NCI-H82 (cell line): ENCODE results near the gene SRF.

Experiments used
- DNase-seq: peaks from one replicate; lab custom pipeline; 2025; lab: John Stamatoyannopoulos, UW

SRF gene

DNA sequence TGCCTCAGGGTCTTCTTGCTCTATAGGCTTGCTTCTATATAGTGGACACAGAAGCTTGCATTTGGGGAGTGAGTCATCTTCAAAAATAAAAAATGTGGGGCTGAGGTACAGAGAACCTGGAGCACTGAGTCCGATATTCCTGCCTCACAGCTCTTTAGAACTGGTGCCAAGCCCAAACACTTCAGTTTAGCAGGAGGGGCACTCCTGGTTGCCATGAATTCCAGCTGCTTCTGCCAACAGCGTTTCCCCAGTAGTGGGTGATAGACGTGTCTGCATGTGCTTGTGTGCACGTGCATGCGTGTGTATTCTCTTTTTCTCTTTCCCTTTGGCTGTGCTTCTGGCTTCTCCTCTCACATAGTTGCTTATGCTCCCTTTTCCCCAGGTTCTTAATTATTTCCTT, 46.3 kb downstream of the SRF start:
- no peak for DNase-seq

DNA sequence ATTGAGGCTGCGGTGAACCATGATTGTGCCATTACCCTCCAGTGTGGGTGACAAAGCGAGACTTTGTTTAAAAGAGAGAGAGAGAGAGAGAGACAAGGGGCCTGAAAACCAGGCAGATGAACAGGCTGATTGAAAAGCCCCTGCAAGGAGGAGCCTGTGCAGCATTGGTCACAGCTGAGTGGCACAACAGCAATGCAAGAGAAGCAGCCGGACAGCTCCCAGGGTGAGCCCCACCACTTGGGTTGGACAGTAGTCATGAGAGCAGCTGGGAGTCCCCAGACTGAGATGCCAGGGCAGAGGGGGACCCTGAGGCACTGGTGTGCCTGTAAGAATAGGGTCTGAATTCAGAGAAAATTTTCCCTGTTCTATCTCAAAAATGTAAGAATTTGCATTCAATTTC, 48.0 kb downstream of the SRF start:
- no peak for DNase-seq

DNA sequence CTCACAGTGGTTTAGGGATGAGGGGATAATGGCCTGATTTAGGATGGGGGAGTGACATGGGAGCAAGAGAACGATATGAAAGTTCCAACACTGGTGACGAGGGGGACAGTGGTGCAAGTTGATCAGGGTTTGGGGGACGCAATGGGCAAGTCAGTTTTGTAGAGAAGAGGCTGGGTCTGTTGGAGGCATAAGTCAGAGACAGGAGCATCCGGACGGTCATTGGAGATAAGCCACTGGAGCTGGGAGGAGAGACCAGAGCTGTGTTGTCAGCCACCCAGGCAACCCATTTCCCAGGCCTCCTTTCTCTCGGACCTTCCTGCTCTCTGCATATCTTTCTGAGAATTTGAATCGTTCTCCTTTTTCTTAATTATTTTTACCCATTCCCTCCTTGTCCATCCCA, 48.7 kb downstream of the SRF start:
- DNase-seq: no peak

DNA sequence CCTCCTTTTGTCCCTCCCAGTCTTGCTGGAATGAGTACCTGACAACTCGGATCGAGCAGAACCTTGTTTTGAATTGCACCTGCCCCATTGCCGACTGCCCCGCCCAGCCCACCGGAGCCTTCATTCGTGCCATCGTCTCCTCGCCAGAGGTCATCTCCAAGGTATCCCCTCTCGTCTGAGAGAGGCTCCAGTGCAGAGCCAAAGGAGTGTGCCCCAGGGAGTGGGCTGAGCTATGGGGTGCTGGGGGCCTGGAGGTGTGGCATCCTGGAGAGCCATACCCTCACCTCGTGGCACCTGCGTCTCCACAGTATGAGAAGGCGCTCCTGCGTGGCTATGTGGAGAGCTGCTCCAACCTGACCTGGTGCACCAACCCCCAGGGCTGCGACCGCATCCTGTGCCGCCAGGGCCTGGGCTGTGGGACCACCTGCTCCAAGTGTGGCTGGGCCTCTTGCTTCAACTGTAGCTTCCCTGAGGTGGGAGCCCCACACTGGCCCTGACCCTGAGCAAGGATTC, 49.4 kb downstream of the SRF start:
- no peak for DNase-seq

DNA sequence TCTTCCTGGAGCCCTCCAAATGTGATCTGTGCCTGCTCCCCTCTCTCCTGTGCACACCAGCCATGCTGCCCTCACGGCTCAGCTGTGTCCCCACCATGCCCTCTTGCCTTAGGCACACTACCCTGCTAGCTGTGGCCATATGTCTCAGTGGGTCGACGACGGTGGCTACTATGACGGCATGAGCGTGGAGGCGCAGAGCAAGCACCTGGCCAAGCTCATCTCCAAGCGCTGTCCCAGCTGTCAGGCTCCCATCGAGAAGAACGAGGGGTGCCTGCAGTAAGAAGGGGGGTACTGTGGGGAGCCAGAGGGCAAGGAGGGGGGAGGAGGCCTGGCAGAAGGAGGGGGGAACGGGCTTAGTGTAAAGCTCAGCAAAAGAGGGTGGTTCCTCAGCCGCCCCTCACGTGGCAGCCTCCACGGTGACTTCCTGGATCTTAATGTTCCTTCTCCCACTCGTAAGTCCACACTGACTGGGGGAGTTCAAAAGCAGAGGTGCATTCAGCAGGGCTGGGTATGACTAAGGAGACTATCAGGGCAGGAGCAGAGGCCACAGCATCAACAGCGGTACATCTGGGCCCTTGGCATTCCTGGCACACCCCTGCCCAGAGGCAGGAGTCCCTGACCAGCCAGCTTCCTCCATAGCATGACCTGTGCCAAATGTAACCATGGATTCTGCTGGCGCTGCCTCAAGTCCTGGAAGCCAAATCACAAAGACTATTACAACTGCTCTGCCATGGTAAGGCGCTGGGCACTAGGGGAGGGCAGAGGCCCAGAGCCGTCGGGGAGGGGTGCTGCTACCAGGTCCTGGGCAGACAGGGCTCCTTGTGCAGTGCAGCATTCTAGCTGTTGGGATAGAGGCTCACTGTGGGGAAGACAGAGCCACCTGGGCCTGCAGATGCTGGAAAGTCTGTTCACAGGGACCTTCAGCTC, 50.2 kb downstream of the SRF start:
- DNase-seq: no peak

DNA sequence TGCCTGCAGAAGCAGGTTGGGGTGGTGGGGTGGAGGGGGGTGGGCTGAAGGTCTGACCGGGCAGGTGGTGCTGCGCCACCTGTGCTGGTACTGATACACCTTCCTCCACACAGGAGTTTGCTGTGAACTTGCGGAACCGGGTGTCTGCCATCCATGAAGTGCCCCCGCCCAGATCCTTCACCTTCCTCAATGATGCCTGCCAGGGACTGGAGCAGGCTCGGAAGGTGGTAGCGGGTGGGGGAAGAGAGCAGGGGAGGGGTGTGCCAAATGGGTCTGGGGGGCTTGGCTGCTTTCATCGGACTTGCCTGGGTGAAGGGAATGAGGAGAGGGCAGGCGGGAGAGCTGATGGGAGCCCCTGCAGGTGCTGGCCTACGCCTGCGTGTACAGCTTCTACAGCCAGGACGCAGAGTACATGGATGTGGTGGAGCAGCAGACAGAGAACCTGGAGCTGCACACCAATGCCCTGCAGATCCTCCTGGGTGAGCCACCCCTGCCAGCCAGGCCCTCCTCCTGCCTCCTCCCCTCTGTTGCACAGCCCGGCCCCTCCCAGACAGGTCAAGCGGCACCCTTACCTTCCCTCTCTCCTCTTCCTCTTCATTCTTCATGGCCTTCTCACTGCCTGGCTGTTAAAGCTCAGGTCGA, 51.5 kb downstream of the SRF start:
- DNase-seq: no peak

DNA sequence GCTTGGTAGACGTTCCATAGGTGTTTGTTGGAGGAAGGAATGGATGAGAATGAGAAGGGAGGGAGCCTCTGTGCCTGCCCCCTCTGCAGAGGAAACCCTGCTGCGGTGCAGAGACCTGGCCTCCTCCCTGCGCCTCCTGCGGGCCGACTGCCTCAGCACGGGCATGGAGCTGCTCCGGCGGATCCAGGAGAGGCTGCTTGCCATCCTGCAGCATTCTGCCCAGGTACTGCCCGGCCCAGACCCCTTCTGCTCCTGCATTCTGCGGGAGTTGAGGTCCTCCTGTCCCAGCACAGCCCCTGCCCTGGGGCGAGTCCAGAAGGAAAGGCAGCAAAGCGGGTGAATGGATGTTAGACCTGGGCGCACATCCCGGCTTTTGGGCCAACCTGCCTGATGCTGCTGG, 52.1 kb downstream of the SRF start:
- DNase-seq: no peak

DNA sequence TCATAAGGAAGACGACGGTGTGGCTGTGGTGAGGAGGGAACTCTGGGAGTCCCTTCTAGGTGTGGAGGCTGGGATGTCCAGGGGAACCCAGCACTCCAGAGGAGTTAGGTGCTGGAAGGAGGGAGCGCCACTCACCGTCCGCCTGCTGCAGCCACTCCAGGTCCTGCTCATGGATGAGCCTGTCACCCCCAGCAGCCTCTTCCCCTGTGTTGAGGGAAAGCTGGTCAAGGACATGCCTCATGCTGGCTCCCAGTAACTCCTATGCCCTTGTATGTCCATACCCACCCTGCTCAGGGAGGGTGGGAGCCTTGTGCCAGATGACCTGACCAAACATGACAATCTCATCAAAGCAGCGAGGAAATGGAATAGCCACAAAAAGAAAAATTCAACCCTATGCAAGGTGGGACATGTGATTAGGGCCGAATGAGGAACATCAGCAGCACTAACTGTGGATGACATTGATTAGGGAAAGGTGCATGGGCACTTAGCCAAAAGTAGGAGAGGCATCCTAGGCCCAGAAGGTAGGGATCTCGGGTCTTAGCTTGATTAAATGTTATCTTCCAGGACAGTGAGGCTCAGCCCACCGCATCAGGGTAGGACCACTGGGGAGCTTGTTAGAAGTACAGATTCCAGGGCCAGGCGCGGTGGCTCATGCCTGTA, 55.3 kb downstream of the SRF start:
- DNase-seq: no peak

DNA sequence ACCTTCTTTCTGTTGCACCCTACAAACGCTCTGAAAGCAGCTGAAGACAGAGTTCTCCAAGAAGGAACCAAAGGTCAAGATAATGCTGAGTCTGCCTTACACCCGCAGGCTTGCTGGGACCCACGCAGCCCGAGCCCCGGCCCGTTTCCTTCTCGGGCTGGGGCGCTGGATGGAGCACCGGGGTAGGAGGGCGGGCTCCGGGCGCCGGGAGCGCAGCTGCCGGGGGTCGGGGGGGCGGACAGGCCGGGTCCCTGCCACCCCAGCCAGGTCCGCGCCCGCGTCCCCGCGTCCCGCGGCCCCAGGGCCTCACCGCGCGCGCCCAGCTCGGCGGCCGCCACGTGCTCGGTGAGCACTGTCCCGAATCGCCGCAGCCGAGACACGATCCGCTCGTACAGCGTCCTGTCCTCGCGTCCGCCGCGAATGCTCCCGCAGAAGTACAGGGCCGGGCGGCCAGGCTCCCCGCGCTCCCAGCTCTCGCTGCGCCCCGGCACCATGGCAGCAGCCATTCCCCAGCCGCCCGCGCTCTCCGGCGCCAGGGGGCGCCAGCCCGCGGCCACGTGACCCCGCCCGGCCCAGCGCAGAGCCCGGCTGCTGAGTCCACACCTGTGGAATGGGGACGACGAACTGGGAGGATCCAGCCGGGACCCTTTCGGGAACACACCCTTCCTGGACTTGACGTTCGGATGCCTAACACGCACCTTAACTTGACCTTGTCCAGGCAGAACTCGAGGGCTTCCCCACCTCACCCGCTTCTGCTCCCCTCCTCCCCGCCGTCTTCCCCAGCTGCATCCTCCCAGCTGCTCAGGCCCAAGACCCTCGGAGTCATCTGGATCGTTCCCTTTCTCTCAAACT, 58.1 kb downstream of the SRF start, which contains the start of gene DNPH1:
TSS of gene DNPH1 (minus strand) at position 531 of the 852 bp plus-strand sequence. CDS start at position 506, 25 bp downstream.
- DNase-seq: peak; percentile 78

DNA sequence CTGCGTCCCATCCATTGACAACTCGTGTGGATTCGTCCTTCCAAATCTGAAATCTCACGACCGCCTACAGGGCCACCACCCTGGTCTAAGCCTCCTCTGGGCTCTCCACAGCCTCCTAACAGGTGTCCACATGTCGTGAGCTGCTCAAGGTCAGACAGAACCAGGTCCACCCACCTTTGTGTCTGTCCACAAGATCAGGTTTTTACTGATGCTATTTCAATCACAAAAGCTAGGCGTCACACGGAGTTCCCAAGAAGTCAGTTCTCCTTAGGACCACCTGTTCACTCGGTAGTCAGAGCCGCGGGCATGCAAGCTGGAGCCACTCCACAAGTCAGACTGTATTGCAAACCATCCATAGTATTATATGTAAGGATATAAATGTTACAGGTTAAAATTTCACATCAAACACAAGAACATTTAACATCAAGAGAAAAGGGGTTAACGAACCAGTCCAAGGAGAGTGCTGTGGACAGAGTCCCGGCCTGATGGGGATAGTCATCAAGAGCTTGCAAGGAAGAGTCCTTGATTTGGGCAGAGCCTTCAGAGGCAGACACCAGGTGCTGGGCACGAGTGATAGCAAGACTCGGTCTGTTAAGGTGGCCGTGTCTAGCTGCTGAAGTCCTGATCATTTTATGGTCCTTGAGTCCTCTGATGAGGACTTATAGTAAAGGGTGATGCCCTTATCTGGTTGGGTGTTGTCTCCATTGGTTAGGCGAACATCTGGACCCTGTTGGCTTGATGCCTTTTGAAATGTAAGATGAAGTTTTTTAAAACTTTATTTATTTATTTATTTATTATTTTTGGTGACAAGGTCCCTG, 58.9 kb downstream of the SRF start:
- DNase-seq: no peak

DNA sequence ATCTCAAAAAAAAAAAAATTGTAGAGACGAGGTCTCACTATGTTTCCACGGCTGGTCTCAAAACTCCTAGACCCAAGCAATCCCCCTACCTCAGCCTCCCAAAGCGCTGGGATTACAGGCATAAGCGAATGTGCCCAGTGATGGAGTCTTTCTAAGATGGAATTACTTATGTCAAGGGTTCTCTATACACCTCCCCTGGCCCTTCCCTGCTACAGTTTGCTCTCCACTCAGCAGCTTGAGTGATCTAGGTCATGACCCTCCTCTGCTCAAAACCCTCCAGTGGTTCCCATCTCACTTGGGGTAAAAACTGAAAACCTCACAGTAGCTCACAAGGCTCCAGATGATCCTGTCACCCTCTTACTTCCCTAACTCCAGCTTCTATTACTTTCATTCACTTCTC, 60.0 kb downstream of the SRF start:
- DNase-seq: no peak
